Epithelial cell of esophagus (primary cell): ENCODE results near the gene MACROD2.

Experiments
- DNase-seq: peaks from one replicate; pipeline ENCODE4 v3.0.0; 2010; ENCODE audit warnings: low read depth
- H3K4me3 ChIP-seq: 2 replicates; pipeline ENCODE4 v1.5.1; 2011; ENCODE audit warnings: mild to moderate bottlenecking, low read length, control low read depth
- TF ChIP-seq, protein P1 (sequence below): IDR thresholded peaks from 2 replicates; pipeline ENCODE4 v1.5.1; 2011; ENCODE audit warnings: low read depth, mild to moderate bottlenecking, low read length, control low read depth, inconsistent platforms; ENCODE audit not compliant: insufficient read depth; ENCODE audit errors: missing control alignments

Gene MACROD2

DNA sequence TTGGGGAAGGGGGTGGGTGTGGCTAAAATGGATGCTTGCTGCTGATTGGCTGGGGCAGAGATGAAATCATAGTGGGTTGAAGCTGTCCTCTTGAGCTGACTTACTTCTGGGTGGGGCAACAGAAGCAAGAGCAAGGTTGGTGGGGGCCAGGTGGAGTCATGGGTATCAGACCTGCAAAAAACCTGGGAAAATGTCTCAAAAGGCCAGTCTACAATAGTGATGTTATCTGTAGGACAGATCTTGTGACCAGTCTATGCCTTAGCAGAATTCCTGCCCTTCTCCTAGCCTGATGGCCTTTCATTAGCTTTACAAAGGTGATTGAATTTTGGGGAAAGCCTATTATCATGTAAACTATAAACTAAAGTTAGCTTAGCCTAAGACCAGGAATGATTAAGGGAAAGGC is 1632.2 kb downstream of the MACROD2 start:
- no peak for DNase-seq
- TF ChIP-seq, protein P1, sequence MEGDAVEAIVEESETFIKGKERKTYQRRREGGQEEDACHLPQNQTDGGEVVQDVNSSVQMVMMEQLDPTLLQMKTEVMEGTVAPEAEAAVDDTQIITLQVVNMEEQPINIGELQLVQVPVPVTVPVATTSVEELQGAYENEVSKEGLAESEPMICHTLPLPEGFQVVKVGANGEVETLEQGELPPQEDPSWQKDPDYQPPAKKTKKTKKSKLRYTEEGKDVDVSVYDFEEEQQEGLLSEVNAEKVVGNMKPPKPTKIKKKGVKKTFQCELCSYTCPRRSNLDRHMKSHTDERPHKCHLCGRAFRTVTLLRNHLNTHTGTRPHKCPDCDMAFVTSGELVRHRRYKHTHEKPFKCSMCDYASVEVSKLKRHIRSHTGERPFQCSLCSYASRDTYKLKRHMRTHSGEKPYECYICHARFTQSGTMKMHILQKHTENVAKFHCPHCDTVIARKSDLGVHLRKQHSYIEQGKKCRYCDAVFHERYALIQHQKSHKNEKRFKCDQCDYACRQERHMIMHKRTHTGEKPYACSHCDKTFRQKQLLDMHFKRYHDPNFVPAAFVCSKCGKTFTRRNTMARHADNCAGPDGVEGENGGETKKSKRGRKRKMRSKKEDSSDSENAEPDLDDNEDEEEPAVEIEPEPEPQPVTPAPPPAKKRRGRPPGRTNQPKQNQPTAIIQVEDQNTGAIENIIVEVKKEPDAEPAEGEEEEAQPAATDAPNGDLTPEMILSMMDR: no peak
- H3K4me3 ChIP-seq: no peak overlapping the region

- DNase-seq: no peak
- no peak overlapping the region for H3K4me3 ChIP-seq
- TF ChIP-seq, protein P1: no peak
These were observed 1633.6 kb downstream of the MACROD2 start for GRCh38 chr20:15628851-15629353.

DNA sequence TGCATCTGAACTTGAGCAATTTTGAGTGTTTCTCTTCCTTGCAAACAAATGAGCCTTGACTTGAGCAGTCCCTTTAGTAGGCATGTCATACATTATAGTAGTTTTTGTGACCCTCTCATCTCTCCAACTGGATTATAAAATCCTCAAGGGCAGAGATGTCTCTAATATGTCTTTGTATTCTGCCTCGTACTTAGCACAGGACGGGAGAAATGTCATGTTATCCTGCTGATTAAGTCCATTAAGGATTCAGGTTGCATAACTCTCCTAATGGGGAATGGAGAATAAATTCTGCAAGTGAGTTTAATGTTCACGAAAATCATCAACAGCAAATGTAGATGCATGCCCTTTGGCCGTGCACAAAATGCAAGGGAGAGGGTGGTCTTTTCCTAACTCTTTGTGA is 1635.0 kb downstream of the MACROD2 start:
- H3K4me3 ChIP-seq: no peak overlapping the region
- TF ChIP-seq, protein P1: no peak
- DNase-seq: no peak

- DNase-seq: no peak
- TF ChIP-seq, protein P1: no peak
- H3K4me3 ChIP-seq: no peak overlapping the region
These were observed 1637.4 kb downstream of the MACROD2 start for GRCh38 chr20:15632680-15633079.

- H3K4me3 ChIP-seq: no peak overlapping the region
- DNase-seq: no peak
- TF ChIP-seq, protein P1: no peak
These were observed 1638.8 kb downstream of the MACROD2 start for GRCh38 chr20:15634102-15634501.

GRCh38 chr20:15637546-15637945 is 1642.2 kb downstream of the MACROD2 start:
- TF ChIP-seq, protein P1: no peak
- H3K4me3 ChIP-seq: no peak overlapping the region
- DNase-seq: no peak
